Measurements from ENCODE around the gene PTPN6. TPM values are rescaled to one million over a fixed set of nuclear protein-coding genes. Genes with fewer than 3 reads are reported as not detected.

The PTPN6 gene
- total and polyA plus RNA-seq, 2 of the 8 experiments (the other 6 are each of a cell fraction or from before 2014, with no cell fraction given), result 16.3 to 28.4 TPM

- TF ChIP-seq, protein P1, sequence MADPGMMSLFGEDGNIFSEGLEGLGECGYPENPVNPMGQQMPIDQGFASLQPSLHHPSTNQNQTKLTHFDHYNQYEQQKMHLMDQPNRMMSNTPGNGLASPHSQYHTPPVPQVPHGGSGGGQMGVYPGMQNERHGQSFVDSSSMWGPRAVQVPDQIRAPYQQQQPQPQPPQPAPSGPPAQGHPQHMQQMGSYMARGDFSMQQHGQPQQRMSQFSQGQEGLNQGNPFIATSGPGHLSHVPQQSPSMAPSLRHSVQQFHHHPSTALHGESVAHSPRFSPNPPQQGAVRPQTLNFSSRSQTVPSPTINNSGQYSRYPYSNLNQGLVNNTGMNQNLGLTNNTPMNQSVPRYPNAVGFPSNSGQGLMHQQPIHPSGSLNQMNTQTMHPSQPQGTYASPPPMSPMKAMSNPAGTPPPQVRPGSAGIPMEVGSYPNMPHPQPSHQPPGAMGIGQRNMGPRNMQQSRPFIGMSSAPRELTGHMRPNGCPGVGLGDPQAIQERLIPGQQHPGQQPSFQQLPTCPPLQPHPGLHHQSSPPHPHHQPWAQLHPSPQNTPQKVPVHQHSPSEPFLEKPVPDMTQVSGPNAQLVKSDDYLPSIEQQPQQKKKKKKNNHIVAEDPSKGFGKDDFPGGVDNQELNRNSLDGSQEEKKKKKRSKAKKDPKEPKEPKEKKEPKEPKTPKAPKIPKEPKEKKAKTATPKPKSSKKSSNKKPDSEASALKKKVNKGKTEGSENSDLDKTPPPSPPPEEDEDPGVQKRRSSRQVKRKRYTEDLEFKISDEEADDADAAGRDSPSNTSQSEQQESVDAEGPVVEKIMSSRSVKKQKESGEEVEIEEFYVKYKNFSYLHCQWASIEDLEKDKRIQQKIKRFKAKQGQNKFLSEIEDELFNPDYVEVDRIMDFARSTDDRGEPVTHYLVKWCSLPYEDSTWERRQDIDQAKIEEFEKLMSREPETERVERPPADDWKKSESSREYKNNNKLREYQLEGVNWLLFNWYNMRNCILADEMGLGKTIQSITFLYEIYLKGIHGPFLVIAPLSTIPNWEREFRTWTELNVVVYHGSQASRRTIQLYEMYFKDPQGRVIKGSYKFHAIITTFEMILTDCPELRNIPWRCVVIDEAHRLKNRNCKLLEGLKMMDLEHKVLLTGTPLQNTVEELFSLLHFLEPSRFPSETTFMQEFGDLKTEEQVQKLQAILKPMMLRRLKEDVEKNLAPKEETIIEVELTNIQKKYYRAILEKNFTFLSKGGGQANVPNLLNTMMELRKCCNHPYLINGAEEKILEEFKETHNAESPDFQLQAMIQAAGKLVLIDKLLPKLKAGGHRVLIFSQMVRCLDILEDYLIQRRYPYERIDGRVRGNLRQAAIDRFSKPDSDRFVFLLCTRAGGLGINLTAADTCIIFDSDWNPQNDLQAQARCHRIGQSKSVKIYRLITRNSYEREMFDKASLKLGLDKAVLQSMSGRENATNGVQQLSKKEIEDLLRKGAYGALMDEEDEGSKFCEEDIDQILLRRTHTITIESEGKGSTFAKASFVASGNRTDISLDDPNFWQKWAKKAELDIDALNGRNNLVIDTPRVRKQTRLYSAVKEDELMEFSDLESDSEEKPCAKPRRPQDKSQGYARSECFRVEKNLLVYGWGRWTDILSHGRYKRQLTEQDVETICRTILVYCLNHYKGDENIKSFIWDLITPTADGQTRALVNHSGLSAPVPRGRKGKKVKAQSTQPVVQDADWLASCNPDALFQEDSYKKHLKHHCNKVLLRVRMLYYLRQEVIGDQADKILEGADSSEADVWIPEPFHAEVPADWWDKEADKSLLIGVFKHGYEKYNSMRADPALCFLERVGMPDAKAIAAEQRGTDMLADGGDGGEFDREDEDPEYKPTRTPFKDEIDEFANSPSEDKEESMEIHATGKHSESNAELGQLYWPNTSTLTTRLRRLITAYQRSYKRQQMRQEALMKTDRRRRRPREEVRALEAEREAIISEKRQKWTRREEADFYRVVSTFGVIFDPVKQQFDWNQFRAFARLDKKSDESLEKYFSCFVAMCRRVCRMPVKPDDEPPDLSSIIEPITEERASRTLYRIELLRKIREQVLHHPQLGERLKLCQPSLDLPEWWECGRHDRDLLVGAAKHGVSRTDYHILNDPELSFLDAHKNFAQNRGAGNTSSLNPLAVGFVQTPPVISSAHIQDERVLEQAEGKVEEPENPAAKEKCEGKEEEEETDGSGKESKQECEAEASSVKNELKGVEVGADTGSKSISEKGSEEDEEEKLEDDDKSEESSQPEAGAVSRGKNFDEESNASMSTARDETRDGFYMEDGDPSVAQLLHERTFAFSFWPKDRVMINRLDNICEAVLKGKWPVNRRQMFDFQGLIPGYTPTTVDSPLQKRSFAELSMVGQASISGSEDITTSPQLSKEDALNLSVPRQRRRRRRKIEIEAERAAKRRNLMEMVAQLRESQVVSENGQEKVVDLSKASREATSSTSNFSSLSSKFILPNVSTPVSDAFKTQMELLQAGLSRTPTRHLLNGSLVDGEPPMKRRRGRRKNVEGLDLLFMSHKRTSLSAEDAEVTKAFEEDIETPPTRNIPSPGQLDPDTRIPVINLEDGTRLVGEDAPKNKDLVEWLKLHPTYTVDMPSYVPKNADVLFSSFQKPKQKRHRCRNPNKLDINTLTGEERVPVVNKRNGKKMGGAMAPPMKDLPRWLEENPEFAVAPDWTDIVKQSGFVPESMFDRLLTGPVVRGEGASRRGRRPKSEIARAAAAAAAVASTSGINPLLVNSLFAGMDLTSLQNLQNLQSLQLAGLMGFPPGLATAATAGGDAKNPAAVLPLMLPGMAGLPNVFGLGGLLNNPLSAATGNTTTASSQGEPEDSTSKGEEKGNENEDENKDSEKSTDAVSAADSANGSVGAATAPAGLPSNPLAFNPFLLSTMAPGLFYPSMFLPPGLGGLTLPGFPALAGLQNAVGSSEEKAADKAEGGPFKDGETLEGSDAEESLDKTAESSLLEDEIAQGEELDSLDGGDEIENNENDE (IDR thresholded peaks at IDR 0.05; ENCODE audit: insufficient replicate concordance, low read length), result no peak
These were observed 14.6 kb downstream of the PTPN6 start (continued) for GRCh38 chr12:6965714-6966113.
